B cell (primary cell): ENCODE measurements around the gene DNAJB6. TPM values are rescaled to one million over a fixed set of nuclear protein-coding genes. Genes with fewer than 3 reads are reported as not detected.

Source experiments
- ATAC-seq: fragments of 200-7000 bp; cut with Tn5 transposase; one replicate; pipeline ENCODE4 v1.10.0; 2021; ENCODE audit warnings: low read depth, mild to moderate bottlenecking, moderate number of reproducible peaks, moderate library complexity
- CTCF ChIA-PET: fragments of 350-600 bp; sonication (Branson Sonifier 250); formaldehyde crosslinking; loops from one replicate; lab custom pipeline; 2021; ENCODE audit warnings: antibody characterized with exemption, inconsistent platforms; lab: Charles Lee
- POLR2A ChIA-PET: fragments of 350-600 bp; sonication (Branson Sonifier 250); formaldehyde crosslinking; loops from one replicate; lab custom pipeline; 2021; ENCODE audit warnings: antibody characterized with exemption; lab: Charles Lee
- DNase-seq: peaks from one replicate; pipeline ENCODE4 v3.0.0; 2013
- H2AFZ ChIP-seq: 2 replicates; pipeline ENCODE4 v1.6.1; 2012; ENCODE audit warnings: mild to moderate bottlenecking, low read depth, low read length; ENCODE audit not compliant: insufficient read depth, poor library complexity, severe bottlenecking
- H3K27ac ChIP-seq, 2 donors: 1 replicate in 1 of 2; 2 replicates in 1 of 2; pipeline ENCODE4 v1.5.1; 2012 to 2013; ENCODE audit warnings: low read length in 2 of 2, mild to moderate bottlenecking in 2 of 2, moderate library complexity in 1 of 2
- H3K27me3 ChIP-seq, 4 experiments: fragments of 200-600 bp in 1 of 4; sonication (generic) in 1 of 4; replicated peaks in 1 of 4; 1 replicate in 2 of 4; 2 replicates in 2 of 4; pipeline versions ENCODE4 v1.6.1 to v1.7.0; 2013 to 2016; ENCODE audit warnings: low read length in 3 of 4, mild to moderate bottlenecking in 2 of 4, mixed read lengths in 1 of 4, moderate library complexity in 1 of 4; ENCODE audit not compliant: insufficient read depth in 4 of 4, control insufficient read depth in 3 of 4; ENCODE audit errors: control extremely low read depth in 1 of 4
- H3K36me3 ChIP-seq, 2 experiments: replicated peaks in 1 of 2; 1 replicate in 1 of 2; 2 replicates in 1 of 2; pipeline versions ENCODE4 v1.6.1 to v1.7.1; 2013; ENCODE audit warnings: low read length in 1 of 2; ENCODE audit not compliant: insufficient read depth in 2 of 2, control insufficient read depth in 1 of 2; ENCODE audit errors: control extremely low read depth in 1 of 2, extremely low read depth in 1 of 2
- H3K4me1 ChIP-seq, 2 donors: fragments of 200-600 bp in 1 of 2; sonication (generic) in 1 of 2; 1 replicate in 1 of 2; 2 replicates in 1 of 2; pipeline versions ENCODE4 v1.5.1 to v1.6.1; 2013 to 2017; ENCODE audit warnings: low read length in 2 of 2; ENCODE audit not compliant: control insufficient read depth in 2 of 2, insufficient read depth in 2 of 2
- H3K4me2 ChIP-seq: replicated peaks from 2 replicates; pipeline ENCODE3; 2012; ENCODE audit warnings: mild to moderate bottlenecking, low read depth, low read length; ENCODE audit not compliant: poor library complexity, severe bottlenecking
- H3K4me3 ChIP-seq, 5 experiments: fragments of 200-600 bp in 1 of 5; sonication (generic) in 1 of 5; 1 replicate in 3 of 5; 2 replicates in 2 of 5; pipeline versions ENCODE4 v1.5.1 to v1.7.0; 2011 to 2016; ENCODE audit warnings: low read length in 4 of 5, mild to moderate bottlenecking in 4 of 5, low read depth in 2 of 5, control low read depth in 1 of 5, moderate library complexity in 1 of 5; ENCODE audit not compliant: insufficient read depth in 1 of 5; ENCODE audit errors: control extremely low read depth in 1 of 5, extremely low read depth in 1 of 5
- H3K79me2 ChIP-seq: fragments of 200-600 bp; sonication (generic); one replicate; pipeline ENCODE4 v1.6.0; 2016; ENCODE audit warnings: low read length; ENCODE audit not compliant: control insufficient read depth, insufficient read depth
- H3K9ac ChIP-seq: fragments of 200-600 bp; sonication (generic); 2 replicates; pipeline ENCODE4 v1.6.1; 2017; ENCODE audit warnings: mild to moderate bottlenecking, low read length, moderate library complexity
- H3K9me3 ChIP-seq, 3 donors: one replicate each; pipeline versions ENCODE4 v1.6.1 to v1.7.1; 2013; ENCODE audit warnings: low read length in 2 of 3; ENCODE audit not compliant: control insufficient read depth in 2 of 3, insufficient read depth in 1 of 3; ENCODE audit errors: control extremely low read depth in 1 of 3
- H4K20me1 ChIP-seq: 2 replicates; pipeline ENCODE4 v1.6.0; 2012; ENCODE audit warnings: mild to moderate bottlenecking, low read length; ENCODE audit not compliant: insufficient read depth, control insufficient read depth, poor library complexity, severe bottlenecking
- H3K27ac Mint-ChIP-seq: one replicate; pipeline ENCODE4 v1.8.0; 2021; ENCODE audit warnings: mixed read lengths
- H3K27me3 Mint-ChIP-seq: one replicate; pipeline ENCODE4 v1.8.0; 2021; ENCODE audit warnings: mixed read lengths
- H3K4me1 Mint-ChIP-seq: one replicate; pipeline ENCODE4 v1.8.0; 2021; ENCODE audit warnings: mixed read lengths
- H3K4me3 Mint-ChIP-seq: one replicate; pipeline ENCODE4 v1.8.0; 2021; ENCODE audit warnings: mixed read lengths
- H3K9me3 Mint-ChIP-seq: one replicate; pipeline ENCODE4 v1.8.0; 2022; ENCODE audit warnings: mixed read lengths; ENCODE audit not compliant: insufficient read depth
- EZH2 ChIP-seq: IDR thresholded peaks from 2 replicates; pipeline ENCODE4 v1.6.1; 2012; ENCODE audit warnings: borderline replicate concordance, low read depth, mild to moderate bottlenecking, moderate library complexity, low read length; ENCODE audit not compliant: insufficient read depth, poor library complexity, severe bottlenecking
- WGBS: methylation state at CpG from one replicate; pipeline ENCODE4 v1.1.5; 2013; ENCODE audit warnings: missing lambda C conversion rate; ENCODE audit not compliant: insufficient coverage; 5-methylcytosine and 5-hydroxymethylcytosine counted together
- intact Hi-C: fragments of 100-400 bp; cut with micrococcal nuclease; formaldehyde crosslinking; loops from one replicate; pipeline ENCODE4 v1.10.0; 2022
- polyA plus RNA-seq: library from polyadenylated mRNA; depleted of rRNA; stranded (reverse); fragments of >200 nt; gene quantifications from 2 replicates; pipeline ENCODE4 v1.2.3, GENCODE V29; 2012
- total RNA-seq, 2 donors: library from RNA; stranded (reverse); fragments of 120-200 nt in 1 of 2; gene quantifications; 1 replicate in 1 of 2; 2 replicates in 1 of 2; pipeline versions ENCODE4 v1.2.3 to v1.2.4, GENCODE V29; 2013 to 2022
- TF ChIP-seq, protein P1 (sequence below): fragments of 200-600 bp; IDR thresholded peaks from one replicate; pipeline ENCODE4 v1.8.0; 2022; ENCODE audit warnings: antibody characterized with exemption, mild to moderate bottlenecking

The DNAJB6 gene
- total and polyA plus RNA-seq, 2 donors (not counting 1 experiment from before 2014, with no cell fraction given) = 22.4 to 116 TPM

DNA sequence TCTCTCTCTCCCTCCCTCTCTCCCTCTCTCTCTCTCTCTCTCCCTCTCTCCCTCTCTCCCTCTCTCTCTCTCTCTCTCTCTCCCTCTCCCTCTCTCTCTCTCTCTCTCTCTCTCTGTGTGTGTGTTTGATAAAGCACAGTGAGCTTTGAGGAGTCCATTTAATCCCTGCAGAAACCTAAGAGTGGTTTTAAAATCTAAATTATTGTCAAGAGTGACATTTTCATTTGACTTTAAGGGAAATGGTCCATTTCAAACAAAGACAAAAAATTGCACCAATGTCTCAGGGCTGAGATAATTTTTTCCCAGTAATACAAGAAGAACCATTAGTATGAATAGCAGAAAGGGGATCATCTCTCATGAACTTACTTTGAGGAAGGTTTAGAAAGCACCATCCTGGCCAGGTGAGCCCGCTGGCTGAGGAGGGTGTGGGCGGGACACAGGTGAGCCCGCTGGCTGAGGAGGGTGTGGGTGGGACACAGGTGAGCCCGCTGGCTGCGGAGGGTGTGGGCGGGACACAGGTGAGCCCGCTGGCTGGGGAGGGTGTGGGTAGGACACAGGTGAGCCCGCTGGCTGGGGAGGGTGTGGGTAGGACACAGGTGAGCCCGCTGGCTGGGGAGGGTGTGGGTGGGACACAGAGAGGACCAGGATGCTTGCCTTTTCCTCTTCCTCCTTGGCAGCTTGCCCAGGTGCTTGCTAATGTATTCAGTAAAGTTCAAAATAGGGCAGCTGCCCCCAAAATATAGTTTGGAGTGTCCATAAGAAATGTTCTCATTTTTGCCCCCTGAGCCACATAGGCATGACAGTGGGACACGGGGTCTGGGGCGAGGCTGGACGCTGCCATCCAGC is 125.0 kb downstream of the DNAJB6 start:
- CTCF ChIA-PET = no interaction called here
- Histone ChIP-seq H3K79me2 (no peaks in the 10 kb centered on the region), H3K27me3 (peaks cover 0 to 14% (median 0%) of the 10 kb centered on the region in 4 experiments), H3K36me3 (no peaks in the 10 kb centered on the region), H2AFZ (no peak overlapping the region), H4K20me1 (no peaks in the 10 kb centered on the region), H3K4me1 (no peaks in the 10 kb centered on the region), H3K9me3 (peaks cover 0 to 4% (median 0%) of the 10 kb centered on the region in 3 donors), H3K4me3 (no peak overlapping the region), H3K4me2 (no peak overlapping the region), H3K9ac (no peak overlapping the region), H3K27ac (no peak overlapping the region)
- no peak for ATAC-seq
- H3K27me3 Mint-ChIP-seq = peaks cover 26% of the 10 kb centered on the region
- 68% methylated on average over 12 of the region's 12 CpGs for WGBS
- no peak overlapping the region for H3K4me3 Mint-ChIP-seq
- no peak overlapping the region for H3K27ac Mint-ChIP-seq
- intact Hi-C loops = no loop called here
- no peaks in the 10 kb centered on the region for H3K9me3 Mint-ChIP-seq
- TF ChIP-seq, protein P1, sequence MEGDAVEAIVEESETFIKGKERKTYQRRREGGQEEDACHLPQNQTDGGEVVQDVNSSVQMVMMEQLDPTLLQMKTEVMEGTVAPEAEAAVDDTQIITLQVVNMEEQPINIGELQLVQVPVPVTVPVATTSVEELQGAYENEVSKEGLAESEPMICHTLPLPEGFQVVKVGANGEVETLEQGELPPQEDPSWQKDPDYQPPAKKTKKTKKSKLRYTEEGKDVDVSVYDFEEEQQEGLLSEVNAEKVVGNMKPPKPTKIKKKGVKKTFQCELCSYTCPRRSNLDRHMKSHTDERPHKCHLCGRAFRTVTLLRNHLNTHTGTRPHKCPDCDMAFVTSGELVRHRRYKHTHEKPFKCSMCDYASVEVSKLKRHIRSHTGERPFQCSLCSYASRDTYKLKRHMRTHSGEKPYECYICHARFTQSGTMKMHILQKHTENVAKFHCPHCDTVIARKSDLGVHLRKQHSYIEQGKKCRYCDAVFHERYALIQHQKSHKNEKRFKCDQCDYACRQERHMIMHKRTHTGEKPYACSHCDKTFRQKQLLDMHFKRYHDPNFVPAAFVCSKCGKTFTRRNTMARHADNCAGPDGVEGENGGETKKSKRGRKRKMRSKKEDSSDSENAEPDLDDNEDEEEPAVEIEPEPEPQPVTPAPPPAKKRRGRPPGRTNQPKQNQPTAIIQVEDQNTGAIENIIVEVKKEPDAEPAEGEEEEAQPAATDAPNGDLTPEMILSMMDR = no peak
- no peak for TF ChIP-seq EZH2
- no peak for DNase-seq
- no peaks in the 10 kb centered on the region for H3K4me1 Mint-ChIP-seq
- POLR2A ChIA-PET = no interaction called here

DNA sequence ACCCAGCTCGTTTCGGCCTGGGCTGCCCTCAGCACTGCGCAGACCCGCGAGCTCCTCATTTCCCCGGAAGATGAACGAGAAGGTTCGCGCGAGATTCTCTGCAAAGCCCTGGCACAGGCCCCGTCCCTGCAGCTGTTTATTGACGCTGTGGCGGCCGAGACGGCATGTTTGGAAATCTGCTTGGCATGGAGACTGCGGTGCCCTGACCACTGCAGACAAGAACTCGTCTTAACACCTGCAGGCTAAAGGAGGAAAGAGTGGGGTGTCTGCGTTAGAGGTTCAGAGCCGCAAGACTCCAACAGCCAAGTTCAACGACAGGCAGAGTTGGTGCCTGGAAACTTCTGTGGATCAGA is 125.6 kb downstream of the DNAJB6 start:
- 94% methylated on average over 20 of the region's 20 CpGs for WGBS
- no peak overlapping the region for H3K9ac ChIP-seq
- H3K4me3 ChIP-seq = no peak overlapping the region
- no peaks in the 10 kb centered on the region for H4K20me1 ChIP-seq
- peaks cover 26% of the 10 kb centered on the region for H3K27me3 Mint-ChIP-seq
- ChIA-PET CTCF (no interaction called here), POLR2A (no interaction called here)
- no peak overlapping the region for H3K27ac ChIP-seq
- H3K9me3 ChIP-seq = peaks cover 0 to 1% (median 0%) of the 10 kb centered on the region in 3 donors
- no peak overlapping the region for H3K4me3 Mint-ChIP-seq
- DNase-seq = no peak
- intact Hi-C loops = no loop called here
- H3K27ac Mint-ChIP-seq = no peak overlapping the region
- ATAC-seq = no peak
- no peak overlapping the region for H3K4me2 ChIP-seq
- H3K36me3 ChIP-seq = no peaks in the 10 kb centered on the region
- H3K4me1 Mint-ChIP-seq = no peaks in the 10 kb centered on the region
- no peaks in the 10 kb centered on the region for H3K9me3 Mint-ChIP-seq
- H2AFZ ChIP-seq = no peak overlapping the region
- H3K79me2 ChIP-seq = no peaks in the 10 kb centered on the region
- H3K27me3 ChIP-seq = peaks cover 0 to 16% (median 0%) of the 10 kb centered on the region in 4 experiments
- no peak for TF ChIP-seq EZH2
- H3K4me1 ChIP-seq = no peaks in the 10 kb centered on the region
